HG03159 (cell line): ENCODE results near the gene MARCHF10.

ENCODE experiments used
- ATAC-seq: cut with Tn5 transposase; IDR thresholded peaks from one replicate; pipeline ENCODE4 v1.9.1; 2021; ENCODE audit warnings: mild to moderate bottlenecking, moderate library complexity; ENCODE audit not compliant: unreplicated experiment

Gene MARCHF10

GRCh38 chr17:62720126-62720850 lies 87.8 kb downstream of the MARCHF10 start:
- ATAC-seq = no peak

DNA sequence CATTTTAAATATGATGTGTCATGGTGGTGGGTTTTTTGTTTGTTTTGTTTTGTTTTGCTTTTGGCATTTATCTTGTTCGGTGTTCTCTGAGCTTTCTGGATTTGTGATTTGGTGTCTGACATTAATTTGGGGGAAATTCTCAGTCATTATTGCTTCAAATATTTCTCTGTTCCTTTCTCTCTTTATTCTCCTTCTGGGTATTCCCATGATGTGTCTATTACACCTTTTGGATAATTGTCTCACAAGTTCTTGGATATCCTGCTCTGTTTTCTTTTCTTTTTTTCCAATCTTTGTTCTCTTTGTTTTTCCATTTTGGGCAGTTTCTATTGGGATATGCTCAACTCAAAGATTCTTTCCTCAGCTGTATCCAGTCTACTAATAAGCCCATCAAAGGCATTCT lies 88.5 kb downstream of the MARCHF10 start:
- ATAC-seq = no peak

DNA sequence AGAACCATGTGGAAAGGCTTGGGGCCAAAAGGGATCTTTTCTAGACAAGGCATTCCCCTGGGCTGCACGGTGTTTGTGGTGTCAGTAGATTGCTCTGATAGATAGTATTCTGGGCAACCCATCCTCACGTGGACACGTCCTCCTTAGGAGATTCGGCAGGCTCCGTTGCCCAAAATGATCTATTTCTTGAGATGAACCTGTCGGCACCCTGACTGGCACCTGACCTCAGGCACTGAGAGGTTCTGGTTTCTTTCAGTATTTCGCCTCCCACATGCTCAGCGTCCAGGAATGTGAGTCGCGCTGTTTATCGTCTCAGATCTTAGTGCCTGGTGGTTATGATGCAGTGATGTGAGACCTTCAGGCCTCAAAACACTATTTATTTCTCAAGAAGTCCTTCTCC lies 89.7 kb downstream of the MARCHF10 start:
- ATAC-seq = no peak

GRCh38 chr17:62717889-62718288 lies 90.2 kb downstream of the MARCHF10 start:
- ATAC-seq = no peak

DNA sequence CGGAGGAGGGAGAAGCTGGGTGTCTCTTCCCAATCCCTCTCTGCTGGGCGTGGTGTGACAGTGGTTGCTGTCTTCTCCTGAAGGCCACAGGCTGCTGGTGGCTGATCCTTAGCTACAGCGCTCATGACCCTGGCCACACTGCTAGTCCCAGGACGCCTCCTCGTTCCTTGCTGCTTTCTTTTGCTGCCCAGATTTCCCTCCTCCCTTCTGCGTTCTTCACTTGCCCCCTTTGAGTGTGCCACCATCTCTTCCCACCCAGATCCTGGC lies 90.6 kb downstream of the MARCHF10 start:
- ATAC-seq = no peak

GRCh38 chr17:62716834-62717588 lies 91.1 kb downstream of the MARCHF10 start:
- ATAC-seq = no peak

DNA sequence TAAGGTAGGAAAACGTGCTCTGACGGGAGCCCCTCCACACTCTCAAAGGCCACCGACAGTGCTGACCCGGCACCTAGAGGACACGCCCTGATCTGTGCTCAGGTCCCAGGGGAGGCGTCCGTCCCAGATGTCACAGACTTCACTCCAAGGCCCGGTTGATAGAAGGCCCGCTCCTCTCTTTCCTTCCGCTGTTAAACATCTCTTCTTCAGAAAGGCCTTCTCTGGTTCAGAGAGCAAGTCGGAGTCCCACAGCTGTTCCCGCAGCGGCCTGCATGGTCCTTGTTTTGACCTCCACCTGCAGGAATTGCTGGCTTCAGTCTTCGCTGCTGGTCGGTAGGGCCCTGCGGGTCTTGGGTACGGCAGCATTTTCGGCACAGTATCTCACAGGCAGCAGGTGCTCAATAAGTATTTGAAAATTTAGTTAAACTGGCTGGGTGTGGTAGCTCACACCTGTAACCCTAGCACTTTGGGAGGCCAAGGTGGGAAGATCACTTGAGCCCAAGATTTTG lies 92.2 kb downstream of the MARCHF10 start:
- ATAC-seq = no peak

DNA sequence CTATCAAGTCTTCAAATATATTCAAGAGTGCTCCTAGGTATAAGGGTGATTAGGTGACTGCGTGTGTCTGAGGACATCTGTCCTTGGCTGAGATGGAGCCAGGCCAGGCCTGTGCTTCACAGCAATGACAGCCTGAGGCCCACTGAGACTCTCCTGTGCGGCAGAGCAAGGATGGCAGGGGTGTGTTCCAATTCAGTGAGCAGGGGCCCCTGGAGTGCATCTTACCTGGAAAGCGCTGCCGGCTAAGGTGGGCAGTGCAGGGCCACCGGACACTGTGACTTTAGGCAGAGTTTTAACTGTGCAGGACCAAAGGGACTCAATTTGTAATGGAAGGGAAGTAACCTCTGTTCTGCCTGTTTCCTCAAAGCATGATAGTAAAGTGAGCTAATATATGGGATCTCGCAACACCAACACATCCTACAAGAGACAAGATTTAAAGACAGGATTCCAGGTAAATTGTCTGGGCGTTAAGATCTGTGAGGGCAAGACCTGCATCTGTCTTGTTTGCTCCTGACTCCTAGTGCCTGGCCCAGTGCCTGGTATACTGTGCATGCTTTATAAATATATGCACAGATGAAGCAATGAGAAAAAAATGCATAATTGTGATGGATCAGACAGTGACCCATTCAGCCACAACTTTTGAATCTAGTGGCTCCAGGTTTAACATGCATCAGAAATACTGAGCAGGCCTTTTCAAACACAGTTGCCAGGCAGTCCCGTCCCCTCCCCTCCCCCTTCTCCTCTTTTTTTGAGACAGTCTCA lies 93.9 kb downstream of the MARCHF10 start:
- no peak for ATAC-seq

GRCh38 chr17:62713086-62713881 lies 94.8 kb downstream of the MARCHF10 start:
- no peak for ATAC-seq

DNA sequence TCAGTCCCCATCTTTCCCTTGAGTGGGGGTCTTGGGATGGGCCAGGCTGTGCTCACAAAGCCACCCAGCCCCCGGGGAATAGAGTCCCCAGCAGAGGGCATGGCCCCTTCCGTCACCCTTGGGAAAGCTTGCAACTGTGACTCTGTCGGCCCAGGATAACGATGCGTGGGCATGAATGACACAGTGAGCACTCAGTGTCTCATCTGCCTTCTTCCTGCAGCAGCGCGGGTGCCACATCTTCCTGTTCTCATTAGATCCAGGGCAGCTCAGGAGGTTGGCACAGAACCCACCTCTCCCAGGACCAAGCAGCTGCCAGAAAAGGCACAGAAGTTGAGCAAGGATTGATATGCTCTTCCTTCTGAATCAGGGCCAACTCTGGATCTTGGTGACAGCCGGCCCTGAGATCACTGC lies 95.9 kb downstream of the MARCHF10 start:
- ATAC-seq = no peak

DNA sequence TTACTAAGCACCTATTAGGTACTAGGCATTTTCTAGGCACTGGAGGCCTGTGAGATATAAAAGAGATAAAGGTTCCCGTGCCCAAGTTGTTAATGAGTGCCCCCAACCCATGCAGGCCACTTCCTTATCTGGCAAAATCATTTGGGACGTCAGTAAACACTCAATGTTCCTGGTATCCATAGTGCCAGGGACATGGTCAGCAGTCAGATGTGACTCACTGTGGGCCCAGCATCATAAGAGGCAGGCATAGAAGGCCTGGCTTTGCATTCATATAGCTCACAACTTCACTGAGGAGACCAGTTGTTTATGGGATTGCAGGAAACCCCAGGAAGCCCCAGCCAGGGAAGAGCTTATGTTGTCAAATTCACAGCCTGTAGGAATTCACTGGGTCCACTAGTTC lies 99.5 kb downstream of the MARCHF10 start:
- no peak for ATAC-seq

- no peak for ATAC-seq
Measured at GRCh38 chr17:62707425-62707739, 100.7 kb downstream of the MARCHF10 start.

GRCh38 chr17:62706598-62707424 lies 101.3 kb downstream of the MARCHF10 start:
- no peak for ATAC-seq

- no peak for ATAC-seq
Measured at GRCh38 chr17:62705778-62706597, 102.1 kb downstream of the MARCHF10 start.

DNA sequence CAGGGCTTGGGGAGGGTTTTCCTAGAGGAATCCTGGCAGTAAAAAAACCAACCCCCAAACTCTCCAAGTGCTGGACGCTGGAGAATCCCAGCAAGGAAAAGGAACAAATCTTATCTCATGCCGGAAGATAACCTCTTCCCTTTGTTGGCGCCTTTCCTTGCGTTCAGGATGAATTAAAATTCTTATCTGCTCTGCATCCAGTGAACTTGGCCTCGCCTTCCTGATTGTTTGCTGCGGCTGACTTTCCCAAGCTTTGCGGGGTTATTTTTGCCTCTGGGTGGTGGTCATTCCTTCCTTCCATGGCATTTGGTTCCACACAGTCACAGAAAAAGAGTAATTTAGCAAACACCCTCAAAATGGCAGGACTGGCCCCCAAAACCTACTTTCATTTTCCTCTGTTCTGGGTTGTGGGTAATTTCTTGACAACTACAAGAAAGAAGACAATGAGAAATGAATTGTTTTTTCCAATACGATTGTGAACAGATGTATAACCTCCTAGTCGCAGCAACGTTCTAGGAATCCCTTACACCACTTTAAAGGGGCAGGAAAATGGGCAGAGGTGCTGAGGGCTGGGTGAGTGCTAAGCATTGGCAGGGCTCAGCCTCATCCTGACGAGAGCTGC lies 102.8 kb downstream of the MARCHF10 start:
- no peak for ATAC-seq

DNA sequence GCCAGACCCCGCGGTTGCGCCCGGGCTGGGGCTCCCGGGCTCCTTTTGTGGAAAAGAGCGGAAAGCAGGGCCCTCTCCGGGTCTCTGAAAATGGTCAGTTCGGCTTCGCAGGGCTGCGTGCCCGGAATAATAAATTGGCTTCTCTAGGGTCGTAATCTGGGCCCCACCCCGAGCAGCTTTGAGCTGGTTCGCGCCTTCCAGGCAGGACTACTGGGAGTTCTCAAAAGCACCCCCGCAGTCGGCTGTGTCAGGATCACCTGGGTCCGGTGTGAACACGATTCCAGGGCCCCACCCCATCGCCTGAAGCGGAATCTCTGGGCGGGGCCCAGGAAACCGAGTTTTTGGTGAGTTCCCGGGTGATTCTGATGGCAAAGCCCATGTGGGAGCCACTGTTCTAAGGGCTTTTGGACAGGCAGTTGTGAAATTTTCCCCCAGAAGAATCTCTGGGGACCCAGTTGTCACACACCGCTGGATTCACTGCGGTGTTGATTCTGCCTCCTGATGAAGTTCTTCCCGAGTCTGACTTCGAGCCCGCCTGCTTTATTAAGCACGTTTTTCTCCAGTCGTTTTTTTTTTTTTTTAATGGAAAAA lies 103.6 kb downstream of the MARCHF10 start:
- ATAC-seq = no peak

- peak; percentile 88 for ATAC-seq
Measured at GRCh38 chr17:62703776-62704380, 104.2 kb downstream of the MARCHF10 start.

GRCh38 chr17:62703261-62703775 lies 104.8 kb downstream of the MARCHF10 start:
- ATAC-seq = peak; percentile 16
